CD8-positive, alpha-beta memory T cell (primary cell): ENCODE results near the gene TNK2. TPM values are rescaled to one million over a fixed set of nuclear protein-coding genes. Genes with fewer than 3 reads are reported as not detected.

Experiments used
- CTCF ChIA-PET: fragments of 350-600 bp; sonication (Branson Sonifier 250); formaldehyde crosslinking; loops from one replicate; lab custom pipeline; 2021; ENCODE audit warnings: antibody characterized with exemption; lab: Charles Lee
- POLR2A ChIA-PET: fragments of 350-600 bp; sonication (Branson Sonifier 250); formaldehyde crosslinking; loops from one replicate; lab custom pipeline; 2021; ENCODE audit warnings: antibody characterized with exemption; lab: Charles Lee
- DNase-seq, 5 donors: peaks; one replicate each; pipeline versions ENCODE4 v3.0.0 to v3.0.0-alpha.2; 2020 to 2022; ENCODE audit warnings: mixed read lengths in 1 of 5
- H3K27ac ChIP-seq: one replicate; pipeline ENCODE4 v1.7.0; 2013; ENCODE audit warnings: low read depth, mild to moderate bottlenecking, low read length, moderate library complexity
- H3K27me3 ChIP-seq: 2 replicates; pipeline ENCODE4 v1.7.0; 2013; ENCODE audit warnings: low read length, mild to moderate bottlenecking; ENCODE audit not compliant: insufficient read depth, poor library complexity, severe bottlenecking
- H3K36me3 ChIP-seq: 2 replicates; pipeline ENCODE4 v1.7.0; 2013; ENCODE audit warnings: mild to moderate bottlenecking, low read length, moderate library complexity; ENCODE audit not compliant: insufficient read depth
- H3K4me1 ChIP-seq: 2 replicates; pipeline ENCODE4 v1.7.0; 2013; ENCODE audit warnings: mild to moderate bottlenecking, low read length, moderate library complexity; ENCODE audit not compliant: insufficient read depth
- H3K4me3 ChIP-seq: 2 replicates; pipeline ENCODE4 v1.7.0; 2013; ENCODE audit warnings: mild to moderate bottlenecking, low read length
- H3K9me3 ChIP-seq: 2 replicates; pipeline ENCODE4 v1.7.0; 2013; ENCODE audit warnings: mild to moderate bottlenecking, low read length
- H3K27ac Mint-ChIP-seq, 8 donors: one replicate each; pipeline ENCODE4 v1.8.0; 2020 to 2021; ENCODE audit warnings: mixed read lengths in 8 of 8, mild to moderate bottlenecking in 6 of 8, inconsistent platforms in 3 of 8, moderate library complexity in 3 of 8
- H3K27me3 Mint-ChIP-seq, 2 donors: one replicate each; pipeline ENCODE4 v1.8.0; 2020 to 2021; ENCODE audit warnings: mixed read lengths in 2 of 2, mild to moderate bottlenecking in 1 of 2, moderate library complexity in 1 of 2
- H3K36me3 Mint-ChIP-seq, 3 donors: one replicate each; pipeline ENCODE4 v1.8.0; 2020 to 2021; ENCODE audit warnings: mixed read lengths in 3 of 3, inconsistent platforms in 1 of 3, mild to moderate bottlenecking in 1 of 3
- H3K4me1 Mint-ChIP-seq, 3 donors: one replicate each; pipeline ENCODE4 v1.8.0; 2020 to 2021; ENCODE audit warnings: mixed read lengths in 3 of 3, inconsistent platforms in 1 of 3, mild to moderate bottlenecking in 1 of 3
- H3K4me3 Mint-ChIP-seq, 7 donors: one replicate each; pipeline ENCODE4 v1.8.0; 2020 to 2021; ENCODE audit warnings: mixed read lengths in 7 of 7, mild to moderate bottlenecking in 6 of 7, moderate library complexity in 4 of 7, inconsistent platforms in 2 of 7
- H3K9me3 Mint-ChIP-seq, 5 donors: one replicate each; pipeline ENCODE4 v1.8.0; 2020 to 2022; ENCODE audit warnings: mixed read lengths in 5 of 5, mild to moderate bottlenecking in 3 of 5, moderate library complexity in 2 of 5, inconsistent platforms in 1 of 5
- polyA plus RNA-seq: library from polyadenylated mRNA; unstranded; fragments of 300-500 nt; fragmentation: Illumina TruSeq; gene quantifications from one replicate; pipeline ENCODE4 v1.2.3, GENCODE V29; 2021
- total RNA-seq, 2 experiments: library from RNA; stranded (reverse); gene quantifications; one replicate each; pipeline ENCODE4 v1.2.3, GENCODE V29; 2021

TNK2 gene
- total and polyA plus RNA-seq, 3 experiments from 2014 or later, result 4.7 to 74.5 (median 71.4) TPM

DNA sequence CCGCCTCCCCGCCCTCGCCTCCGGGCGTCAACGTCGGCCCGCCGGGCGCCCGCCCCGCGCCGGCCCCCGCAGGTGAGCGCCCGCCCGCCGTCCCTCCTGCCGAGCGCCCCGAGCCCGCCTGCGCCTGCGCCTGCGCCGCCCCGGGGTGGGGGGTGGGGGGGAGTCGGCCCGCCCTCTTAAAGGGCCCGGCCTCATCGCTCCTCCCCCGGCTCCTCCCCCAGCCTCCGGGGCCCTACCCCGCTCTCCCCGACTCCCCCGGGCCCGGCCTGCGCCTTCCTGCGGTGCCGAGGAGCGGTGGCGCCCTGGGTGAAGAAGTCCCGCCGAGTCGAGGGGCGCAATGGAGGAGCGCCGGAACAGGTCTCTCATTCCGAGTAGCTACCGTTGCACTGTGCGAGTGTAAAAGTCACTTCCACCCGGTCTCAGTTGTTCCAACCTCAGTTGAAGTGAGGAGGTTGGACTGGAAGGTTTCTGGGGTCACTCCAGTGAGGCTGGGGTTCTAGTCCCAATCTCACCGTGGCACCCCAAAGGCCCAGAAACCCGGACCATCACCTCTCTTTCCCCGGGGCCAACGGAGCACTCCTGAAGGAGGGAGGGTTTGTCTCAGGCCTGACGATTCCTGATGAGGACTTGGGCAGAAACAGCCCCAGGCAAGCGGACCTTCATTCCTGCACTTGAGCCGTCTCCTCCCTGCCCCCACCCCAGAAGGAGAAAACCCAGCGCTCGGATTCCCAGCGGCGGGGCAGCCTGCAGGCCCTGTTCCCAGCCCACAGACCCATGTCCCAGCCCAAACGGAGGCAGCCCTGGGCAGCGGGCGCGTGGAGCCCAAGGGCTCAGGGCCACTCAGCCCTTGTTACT lies 1.5 kb upstream of the TNK2 start:
- POLR2A ChIA-PET, result interaction anchor here (0.5 to 3.4 kb wide), 2 partner anchors 15 to 48 kb away, joined by 6 to 77 read pairs; no protein-coding TSS in a partner anchor
- Mint-ChIP-seq H3K4me3 (peak overlapping the region; percentile 58 to 91 (median 72)), H3K4me1 (peaks cover 33 to 47% (median 39%) of the 10 kb centered on the region in 3 donors), H3K27ac (peak overlapping the region in 6 of 8 donors; percentile 36 to 89 (median 72)), H3K36me3 (peaks cover 0 to 3% (median 0%) of the 10 kb centered on the region in 3 donors), H3K9me3 (no peaks in the 10 kb centered on the region), H3K27me3 (peaks cover 0 to 3% of the 10 kb centered on the region in 2 donors)
- H3K27ac ChIP-seq, result peak overlapping the region; percentile 64
- H3K9me3 ChIP-seq, result no peaks in the 10 kb centered on the region
- no peaks in the 10 kb centered on the region for H3K27me3 ChIP-seq
- H3K4me1 ChIP-seq, result peaks cover 41% of the 10 kb centered on the region
- CTCF ChIA-PET, result interaction anchor here (6.0 kb wide), 1 partner anchor 14 kb away, joined by 147 read pairs; no protein-coding TSS in a partner anchor
- H3K36me3 ChIP-seq, result no peaks in the 10 kb centered on the region
- peak; percentile 84 to 92 (median 86) for DNase-seq
- peak overlapping the region; percentile 54 for H3K4me3 ChIP-seq

DNA sequence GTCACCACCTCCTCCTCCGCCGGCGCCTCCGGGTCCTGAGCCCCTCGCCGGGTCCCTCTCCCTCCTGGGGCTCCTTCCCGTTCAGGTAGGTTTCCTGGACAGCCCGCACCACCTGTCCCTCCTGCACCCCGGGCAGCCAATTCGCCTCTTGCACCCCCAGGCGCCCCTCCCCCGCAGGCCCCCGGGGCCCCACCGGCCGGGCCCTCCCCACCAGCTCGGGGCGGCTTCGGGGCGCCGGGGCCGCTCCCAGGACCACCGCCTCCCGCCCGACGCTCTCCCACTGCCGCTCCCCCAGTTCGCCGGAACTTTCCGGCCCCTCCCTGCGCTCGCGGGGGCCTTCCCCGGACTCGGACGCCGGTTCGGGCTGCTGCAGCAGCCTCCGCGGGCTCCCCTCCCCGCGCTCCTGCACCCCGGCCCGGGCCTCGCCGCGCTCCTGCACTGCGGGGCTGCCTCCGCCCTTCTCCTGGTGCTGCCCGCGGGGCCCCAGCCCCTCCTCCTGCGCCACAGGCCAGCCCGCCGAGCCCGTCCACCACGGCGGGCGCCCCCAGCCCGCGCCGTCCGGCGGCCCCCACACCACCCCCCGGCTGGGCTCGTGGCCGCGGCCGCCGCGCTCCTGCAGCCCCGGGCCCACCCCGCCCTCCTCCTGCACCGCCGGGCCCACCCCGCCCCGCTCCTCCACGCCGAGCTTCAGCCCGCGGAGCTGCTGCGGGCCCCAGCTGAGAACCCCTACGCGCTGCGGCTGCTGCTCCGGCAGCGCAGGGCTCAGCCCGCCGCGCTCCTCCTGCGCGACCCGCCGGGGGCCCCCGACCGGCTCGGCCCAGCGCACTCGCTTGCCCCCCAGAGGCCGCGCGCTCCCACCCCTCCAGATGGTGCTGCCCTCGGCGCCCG lies 587 bp upstream of the TNK2 start:
- Mint-ChIP-seq H3K36me3 (peaks cover 0 to 3% (median 2%) of the 10 kb centered on the region in 3 donors), H3K27me3 (peaks cover 0 to 3% of the 10 kb centered on the region in 2 donors), H3K4me3 (peak overlapping the region; percentile 89 to 97 (median 93)), H3K9me3 (no peaks in the 10 kb centered on the region), H3K27ac (peak overlapping the region; percentile 96 to 100 (median 99)), H3K4me1 (peaks cover 36 to 53% (median 43%) of the 10 kb centered on the region in 3 donors)
- ChIA-PET CTCF (interaction anchor here (0.7 to 6.0 kb wide), 5 partner anchors 13 to 638 kb away, joined by 3 to 147 read pairs (median 11); partner anchors contain the start of gene XXYLT1), POLR2A (interaction anchor here (0.5 to 3.4 kb wide), 3 partner anchors 14 to 58 kb away, joined by 3 to 77 read pairs (median 6); no protein-coding TSS in a partner anchor)
- peak in 3 of 5 donors; percentile 9 to 45 (median 14) for DNase-seq
- peaks cover 48% of the 10 kb centered on the region for H3K4me1 ChIP-seq
- H3K27ac ChIP-seq, result peak overlapping the region; percentile 94
- peak overlapping the region; percentile 93 for H3K4me3 ChIP-seq
- H3K9me3 ChIP-seq, result no peaks in the 10 kb centered on the region
- no peaks in the 10 kb centered on the region for H3K27me3 ChIP-seq
- H3K36me3 ChIP-seq, result no peaks in the 10 kb centered on the region

DNA sequence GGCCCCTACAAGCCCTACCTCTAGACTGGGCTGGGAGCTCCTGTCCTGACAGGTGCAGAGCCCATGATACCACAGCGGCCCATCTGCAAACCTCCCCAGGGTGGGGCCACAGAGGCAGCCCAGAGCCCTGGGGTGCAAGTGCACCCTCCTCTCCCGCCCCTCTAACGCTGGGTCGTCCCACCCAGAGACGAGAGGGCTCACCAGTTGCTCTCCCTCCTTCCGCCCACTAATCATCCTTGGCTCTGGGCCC lies 742 bp downstream of the TNK2 start:
- Mint-ChIP-seq H3K27ac (peak overlapping the region; percentile 96 to 100 (median 99)), H3K4me1 (peaks cover 40 to 63% (median 53%) of the 10 kb centered on the region in 3 donors), H3K36me3 (peaks cover 0 to 3% (median 2%) of the 10 kb centered on the region in 3 donors), H3K27me3 (peaks cover 0 to 3% of the 10 kb centered on the region in 2 donors), H3K4me3 (peak overlapping the region; percentile 89 to 97 (median 93)), H3K9me3 (no peaks in the 10 kb centered on the region)
- peak in 2 of 5 donors; percentile 62 to 79 for DNase-seq
- ChIA-PET CTCF (interaction anchor here (1.1 to 6.0 kb wide), 8 partner anchors 8 to 57 kb away, joined by 3 to 147 read pairs (median 8); no protein-coding TSS in a partner anchor), POLR2A (interaction anchor here (1.0 to 3.4 kb wide), 3 partner anchors 13 to 364 kb away, joined by 3 to 77 read pairs (median 3); partner anchors contain the start of gene PPP1R2)
- Histone ChIP-seq H3K9me3 (no peaks in the 10 kb centered on the region), H3K27ac (peak overlapping the region; percentile 94), H3K4me1 (peaks cover 56% of the 10 kb centered on the region), H3K4me3 (peak overlapping the region; percentile 93), H3K27me3 (no peaks in the 10 kb centered on the region), H3K36me3 (no peaks in the 10 kb centered on the region)

DNA sequence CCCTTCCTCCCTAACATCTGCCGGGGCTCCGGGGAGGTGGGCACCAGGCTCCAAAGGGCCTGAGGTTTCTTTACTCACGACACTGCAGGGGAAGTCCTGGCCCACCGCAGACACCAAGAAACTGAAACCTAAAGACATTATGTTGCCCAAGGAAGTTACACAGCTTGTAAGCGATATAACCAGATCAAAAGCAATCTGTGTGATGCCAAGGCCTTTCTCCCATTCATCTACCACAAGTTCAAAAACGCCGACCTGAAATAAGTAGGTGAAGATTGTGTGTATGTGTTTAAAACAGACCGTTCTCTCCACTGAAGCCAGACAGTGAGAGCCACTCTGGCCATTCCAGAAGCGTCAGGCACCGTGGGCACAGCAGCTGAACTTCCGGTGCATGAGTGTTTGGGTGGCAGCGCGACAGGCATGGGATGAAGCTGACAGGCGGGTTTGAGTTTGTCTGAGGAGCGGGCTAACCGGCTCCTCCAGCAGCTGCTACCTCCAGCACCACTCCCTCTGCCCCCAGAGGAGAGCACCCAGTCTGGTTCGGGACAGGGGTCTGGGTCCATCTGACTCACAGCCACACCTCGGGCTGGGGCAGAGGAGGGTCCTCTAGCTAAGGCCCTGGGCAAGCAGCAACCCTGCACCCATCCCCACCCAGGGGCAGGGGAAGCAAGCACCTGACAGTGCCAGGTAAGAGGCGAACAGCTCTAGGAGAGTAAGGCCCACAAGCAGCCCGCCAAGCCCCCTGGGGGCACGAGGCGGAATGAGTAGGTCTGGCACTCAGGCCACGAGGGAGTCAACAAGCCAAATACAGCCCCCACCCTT lies 1.3 kb downstream of the TNK2 start:
- peak overlapping the region; percentile 93 for H3K4me3 ChIP-seq
- peaks cover 40 to 63% (median 53%) of the 10 kb centered on the region in 3 donors for H3K4me1 Mint-ChIP-seq
- peaks cover 56% of the 10 kb centered on the region for H3K4me1 ChIP-seq
- peak; percentile 62 to 89 (median 85) for DNase-seq
- peaks cover 0 to 3% of the 10 kb centered on the region in 2 donors for H3K27me3 Mint-ChIP-seq
- H3K27ac ChIP-seq, result peak overlapping the region; percentile 94
- no peaks in the 10 kb centered on the region for H3K36me3 ChIP-seq
- H3K36me3 Mint-ChIP-seq, result peaks cover 0 to 3% (median 2%) of the 10 kb centered on the region in 3 donors
- CTCF ChIA-PET, result interaction anchor here (1.1 to 6.0 kb wide), 8 partner anchors 8 to 56 kb away, joined by 3 to 147 read pairs (median 8); no protein-coding TSS in a partner anchor
- H3K9me3 Mint-ChIP-seq, result no peaks in the 10 kb centered on the region
- H3K27me3 ChIP-seq, result no peaks in the 10 kb centered on the region
- peak overlapping the region; percentile 96 to 100 (median 99) for H3K27ac Mint-ChIP-seq
- H3K4me3 Mint-ChIP-seq, result peak overlapping the region; percentile 89 to 97 (median 93)
- H3K9me3 ChIP-seq, result no peaks in the 10 kb centered on the region
- POLR2A ChIA-PET, result interaction anchor here (0.7 to 3.4 kb wide), 3 partner anchors 12 to 364 kb away, joined by 3 to 77 read pairs (median 3); partner anchors contain the start of gene PPP1R2

DNA sequence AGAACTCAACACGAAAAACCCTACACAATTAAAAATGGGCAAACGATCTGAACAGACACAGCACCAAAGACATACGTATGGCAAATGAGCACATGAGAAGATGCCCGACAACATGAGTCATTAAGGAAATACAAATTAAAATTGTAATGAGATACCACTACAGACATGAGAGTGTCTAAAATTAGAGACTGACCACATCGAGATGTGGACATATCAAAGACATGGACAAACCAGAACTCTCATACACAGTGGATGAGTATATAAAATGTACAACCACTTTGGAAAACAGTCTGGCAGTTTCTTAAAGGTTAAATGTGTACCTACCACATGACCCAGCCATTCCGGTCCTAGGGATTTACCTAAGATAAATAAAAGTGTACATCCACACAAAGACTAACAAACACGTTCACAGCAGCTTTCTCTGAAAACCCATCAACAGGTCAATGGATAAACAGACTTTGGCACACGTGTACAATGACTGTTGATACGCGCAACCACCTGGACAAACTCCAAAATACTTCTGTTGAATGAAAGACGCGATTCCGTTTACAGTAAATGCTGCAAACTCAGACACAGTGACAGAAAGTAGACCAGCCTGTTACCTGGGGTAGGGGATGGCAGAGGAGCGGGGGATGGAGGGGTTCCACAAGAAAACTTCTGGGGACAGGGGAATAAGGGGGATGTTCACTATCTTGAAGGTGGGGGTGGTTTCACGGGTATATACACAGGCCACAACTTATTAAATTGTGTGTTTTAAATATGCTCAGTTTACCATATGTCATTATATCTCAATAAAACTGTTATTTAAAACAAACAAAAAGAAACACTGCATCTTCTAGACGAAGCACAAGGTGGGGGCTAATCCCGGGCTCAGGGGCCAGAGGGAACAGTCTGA lies 2.1 kb downstream of the TNK2 start:
- Mint-ChIP-seq H3K4me1 (peaks cover 40 to 71% (median 55%) of the 10 kb centered on the region in 3 donors), H3K9me3 (no peaks in the 10 kb centered on the region), H3K4me3 (peak overlapping the region; percentile 89 to 97 (median 93)), H3K27me3 (peaks cover 0 to 3% of the 10 kb centered on the region in 2 donors), H3K27ac (peak overlapping the region; percentile 96 to 100 (median 99)), H3K36me3 (peaks cover 0 to 3% (median 2%) of the 10 kb centered on the region in 3 donors)
- Histone ChIP-seq H3K4me1 (peaks cover 64% of the 10 kb centered on the region), H3K9me3 (no peaks in the 10 kb centered on the region), H3K36me3 (no peaks in the 10 kb centered on the region), H3K4me3 (peak overlapping the region; percentile 93), H3K27me3 (no peaks in the 10 kb centered on the region), H3K27ac (peak overlapping the region; percentile 94)
- POLR2A ChIA-PET, result interaction anchor here (0.7 to 3.4 kb wide), 2 partner anchors 11 to 45 kb away, joined by 3 to 77 read pairs; no protein-coding TSS in a partner anchor
- CTCF ChIA-PET, result interaction anchor here (1.9 to 6.0 kb wide), 5 partner anchors 9 to 55 kb away, joined by 4 to 147 read pairs (median 13); no protein-coding TSS in a partner anchor
- DNase-seq, result no peak

DNA sequence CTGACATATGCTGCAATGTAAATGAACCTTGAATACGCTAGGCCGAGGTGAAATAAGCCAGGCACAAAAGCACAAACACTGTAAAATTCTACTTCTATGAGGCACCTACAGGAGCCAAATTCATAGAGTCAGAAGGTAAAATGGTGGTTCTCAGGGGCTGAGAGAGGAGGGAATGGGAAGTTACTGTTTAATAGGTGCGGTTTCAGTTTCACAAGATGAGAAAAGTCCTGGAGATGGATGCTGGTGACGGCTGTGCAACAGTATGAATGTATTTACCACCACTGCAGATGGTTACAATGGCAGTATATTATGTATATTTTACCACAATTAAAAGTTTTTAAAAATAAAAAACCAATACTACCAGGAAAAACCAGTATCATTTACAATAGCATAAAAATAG lies 4.0 kb downstream of the TNK2 start:
- CTCF ChIA-PET, result interaction anchor here (1.0 to 6.0 kb wide), 4 partner anchors 8 to 11 kb away, joined by 5 to 147 read pairs (median 13); no protein-coding TSS in a partner anchor
- Histone ChIP-seq H3K27me3 (no peaks in the 10 kb centered on the region), H3K9me3 (no peaks in the 10 kb centered on the region), H3K36me3 (no peaks in the 10 kb centered on the region), H3K27ac (no peak overlapping the region), H3K4me3 (no peak overlapping the region), H3K4me1 (peaks cover 74% of the 10 kb centered on the region)
- H3K36me3 Mint-ChIP-seq, result peaks cover 0 to 3% (median 2%) of the 10 kb centered on the region in 3 donors
- POLR2A ChIA-PET, result no interaction called here
- no peak for DNase-seq
- H3K27me3 Mint-ChIP-seq, result peaks cover 0 to 3% of the 10 kb centered on the region in 2 donors
- peak overlapping the region in 1 of 7 donors; percentile 60 for H3K4me3 Mint-ChIP-seq
- H3K4me1 Mint-ChIP-seq, result peaks cover 53 to 81% (median 70%) of the 10 kb centered on the region in 3 donors
- peak overlapping the region; percentile 32 to 100 (median 84) for H3K27ac Mint-ChIP-seq
- no peaks in the 10 kb centered on the region for H3K9me3 Mint-ChIP-seq
